Eye (tissue), 1 donor: ENCODE measurements around the gene MDN1.

Experiments used
- DNase-seq: peaks from one replicate; pipeline ENCODE4 v3.0.0-alpha.2; 2015

MDN1 gene

DNA sequence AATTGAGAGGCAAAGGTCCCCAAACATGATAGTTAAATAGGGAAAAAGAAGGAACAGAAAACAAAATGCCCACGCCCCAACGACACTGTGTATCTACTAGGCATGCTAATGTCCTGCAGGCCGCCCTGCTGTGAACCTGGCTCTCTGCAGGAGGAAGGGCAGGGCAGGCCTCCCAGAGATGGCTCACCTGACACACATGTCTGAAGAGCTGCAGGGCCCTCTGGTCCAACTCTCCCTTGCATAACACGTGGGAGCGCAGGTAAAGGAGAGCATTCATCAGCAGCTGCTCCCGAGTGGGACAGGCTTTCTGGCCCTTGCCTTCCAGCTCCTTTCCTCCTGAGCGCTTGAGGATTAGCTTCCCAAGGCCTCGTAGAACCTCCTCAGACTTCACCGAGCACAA, 127.3 kb downstream of the MDN1 start:
- no peak for DNase-seq

- no peak for DNase-seq
Observed at GRCh38 chr6:89690944-89691324, 128.7 kb downstream of the MDN1 start.

DNA sequence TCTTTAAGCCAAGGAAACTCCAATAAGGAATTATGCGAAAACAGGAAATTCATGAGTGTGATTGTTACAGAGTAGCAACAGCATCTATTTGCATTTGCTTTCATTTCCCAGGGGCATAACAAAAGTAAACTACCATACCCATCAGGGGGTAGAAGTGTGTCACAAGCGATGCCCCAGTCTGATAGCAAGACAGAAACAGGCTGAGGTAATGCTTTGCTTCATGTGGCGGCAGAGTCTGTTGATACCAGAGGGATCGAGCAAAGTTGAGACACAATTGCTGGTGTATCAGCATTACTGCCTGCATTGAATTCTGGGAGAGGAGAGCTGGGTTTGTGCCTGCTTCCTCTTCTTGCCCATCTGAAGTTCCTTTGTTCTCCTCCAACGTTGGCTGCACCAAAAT, 129.9 kb downstream of the MDN1 start:
- no peak for DNase-seq

DNA sequence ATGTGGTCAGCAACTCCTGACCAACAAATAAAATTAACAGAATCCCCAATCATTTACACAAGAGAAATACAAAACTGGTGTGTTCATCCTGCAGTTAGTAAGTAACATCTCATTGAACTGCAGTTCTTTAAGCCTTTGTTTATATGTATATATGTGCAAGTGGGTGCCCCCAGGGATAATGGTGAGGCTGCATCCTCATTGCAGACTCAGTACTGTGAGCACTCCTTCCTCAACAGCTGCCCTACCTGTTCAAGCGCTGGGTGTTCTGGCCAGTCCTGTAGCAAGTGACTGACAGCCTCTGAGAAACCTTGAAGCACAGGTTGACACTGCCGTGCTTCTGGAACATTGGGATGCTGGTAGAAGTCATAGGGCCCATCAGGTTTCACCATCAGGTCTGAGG, 131.3 kb downstream of the MDN1 start:
- DNase-seq = no peak

DNA sequence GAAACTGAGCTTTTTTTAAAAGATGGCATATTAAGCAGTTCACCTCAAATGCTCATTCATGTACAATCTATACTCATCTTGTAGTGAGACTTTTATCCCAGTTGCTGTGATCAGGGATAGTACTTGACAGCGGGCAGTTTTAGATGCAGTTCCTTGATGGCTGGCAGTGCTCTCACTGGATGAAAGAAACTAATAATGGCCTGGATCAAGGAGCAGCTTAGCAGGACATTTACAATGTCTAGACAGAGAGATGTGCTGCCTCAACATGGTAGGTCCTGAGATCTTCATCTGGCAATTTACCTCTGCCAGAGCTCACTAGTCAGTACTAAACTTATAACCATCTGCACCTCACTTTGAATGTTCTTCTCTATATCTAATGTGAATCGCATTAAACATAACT, 134.3 kb downstream of the MDN1 start:
- no peak for DNase-seq

DNA sequence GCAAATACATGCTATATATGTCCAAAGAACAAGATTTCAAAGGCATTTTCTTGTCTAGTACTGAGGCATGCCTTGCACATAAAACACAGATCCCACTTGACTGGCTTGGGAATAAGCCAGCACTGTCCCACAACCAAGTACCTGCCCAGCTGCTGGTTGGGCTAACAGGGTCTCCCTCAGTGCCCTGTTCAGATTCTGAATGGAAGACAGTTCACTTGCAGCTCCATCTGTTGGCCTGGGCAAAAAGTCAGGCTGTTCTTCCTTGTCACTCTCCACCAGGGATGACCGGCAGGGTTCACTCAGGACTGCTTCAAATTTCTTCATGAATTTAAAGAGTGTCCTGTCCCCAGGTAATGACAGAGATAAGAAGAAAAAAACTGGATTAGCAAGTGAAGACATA, 136.6 kb downstream of the MDN1 start:
- DNase-seq = no peak

GRCh38 chr6:89681983-89682564, 137.5 kb downstream of the MDN1 start:
- DNase-seq = no peak

DNA sequence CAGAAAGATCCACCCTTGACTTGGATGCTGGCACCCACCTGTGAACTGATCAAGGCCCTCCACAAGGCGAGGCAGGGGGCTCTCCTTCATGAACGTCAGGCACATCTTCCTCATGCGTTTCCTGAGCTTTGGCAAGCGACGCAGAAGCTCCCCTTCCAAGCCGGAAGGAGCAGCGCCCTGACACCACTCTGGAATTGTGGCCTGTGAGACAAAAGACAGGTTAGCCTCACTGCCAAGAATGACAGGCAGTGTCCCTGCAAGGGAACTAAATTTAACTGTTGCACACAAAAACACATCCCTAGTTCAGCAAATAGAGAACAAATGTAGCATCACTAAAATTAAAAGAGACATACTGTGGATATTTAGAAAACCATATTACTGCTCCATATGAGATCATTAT, 139.0 kb downstream of the MDN1 start:
- no peak for DNase-seq

GRCh38 chr6:89680150-89680549, 139.4 kb downstream of the MDN1 start:
- DNase-seq = no peak

GRCh38 chr6:89679215-89680120, 140.1 kb downstream of the MDN1 start:
- DNase-seq = no peak

DNA sequence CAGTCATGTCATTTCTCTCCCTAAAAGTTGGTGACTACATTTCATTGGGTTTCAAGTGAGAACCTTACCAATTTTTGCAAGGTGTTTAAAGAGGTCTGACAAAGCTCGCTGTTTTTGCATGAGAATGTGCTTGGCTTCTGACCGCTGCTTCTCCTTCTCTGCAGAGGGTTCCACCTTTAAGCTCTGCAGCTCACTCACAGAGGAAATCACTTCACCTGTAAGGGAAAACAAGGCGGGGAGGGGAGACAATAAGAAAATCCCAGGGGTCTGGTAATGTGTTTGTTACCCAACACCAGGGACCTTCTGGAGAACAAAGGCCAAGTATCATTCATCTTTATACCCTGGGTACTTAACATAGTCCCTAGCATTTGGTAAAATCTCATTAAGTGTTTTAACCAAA, 141.1 kb downstream of the MDN1 start:
- DNase-seq = no peak

- peak; percentile 22 for DNase-seq
Observed at GRCh38 chr6:89675949-89676748, 143.4 kb downstream of the MDN1 start.

DNA sequence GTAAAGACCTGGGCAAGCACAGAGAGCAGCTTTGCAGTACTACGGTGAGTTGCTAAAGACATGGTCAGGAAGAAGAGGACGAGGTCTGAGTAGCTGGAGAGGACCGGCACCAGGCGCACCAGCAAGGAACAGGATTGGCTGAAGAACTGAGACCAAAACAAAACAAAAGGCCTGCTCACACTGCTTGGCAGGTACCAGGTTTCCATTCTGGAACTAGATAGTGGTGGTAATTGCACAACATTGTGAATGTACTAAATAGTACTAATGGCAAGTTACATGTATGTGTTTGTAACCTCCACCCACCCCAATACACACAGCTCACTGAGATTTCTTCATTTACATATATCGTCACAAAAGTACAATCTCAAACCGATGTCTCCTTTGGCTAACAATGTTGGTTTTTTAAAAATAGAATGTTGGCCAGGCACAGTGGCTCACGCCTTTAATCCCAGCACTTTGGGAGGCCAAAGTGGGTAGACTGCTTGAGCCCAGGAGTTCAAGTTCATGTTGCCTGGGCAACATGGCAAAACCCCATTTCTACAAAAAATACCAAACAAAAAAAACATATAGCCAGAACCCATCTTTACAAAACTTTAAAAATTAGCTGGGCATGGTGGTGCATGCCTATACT, 148.5 kb downstream of the MDN1 start:
- DNase-seq = no peak

- DNase-seq = no peak
Observed at GRCh38 chr6:89669002-89669401, 150.6 kb downstream of the MDN1 start.

GRCh38 chr6:89667872-89668556, 151.6 kb downstream of the MDN1 start:
- peak; percentile 21 for DNase-seq

DNA sequence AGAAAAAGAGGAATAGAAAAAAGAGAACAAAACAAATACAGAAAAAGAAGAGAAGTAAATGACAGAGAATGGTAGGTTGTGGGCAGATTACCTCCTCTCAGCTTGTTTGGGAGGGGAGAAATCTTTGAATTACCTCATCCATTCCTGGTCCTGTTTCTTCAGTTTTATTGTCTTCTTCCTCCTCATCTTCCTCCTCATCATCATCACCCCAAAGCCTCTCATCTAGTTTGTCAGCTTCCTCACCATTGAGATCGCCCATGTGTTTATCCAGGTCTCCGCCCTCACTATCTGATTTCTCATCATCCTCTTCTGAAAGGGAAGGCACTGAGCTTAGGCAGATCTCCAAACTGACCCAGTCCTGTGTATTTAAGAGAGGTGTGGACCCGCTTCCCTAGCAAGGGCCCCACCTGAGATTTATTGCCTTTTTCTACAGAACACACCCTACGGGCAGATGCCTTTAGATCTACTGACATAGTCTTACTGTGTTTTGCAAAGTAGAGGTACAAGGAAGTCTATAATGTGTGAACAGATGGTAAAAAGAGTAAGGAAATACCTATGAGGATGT, 156.9 kb downstream of the MDN1 start:
- DNase-seq = no peak

DNA sequence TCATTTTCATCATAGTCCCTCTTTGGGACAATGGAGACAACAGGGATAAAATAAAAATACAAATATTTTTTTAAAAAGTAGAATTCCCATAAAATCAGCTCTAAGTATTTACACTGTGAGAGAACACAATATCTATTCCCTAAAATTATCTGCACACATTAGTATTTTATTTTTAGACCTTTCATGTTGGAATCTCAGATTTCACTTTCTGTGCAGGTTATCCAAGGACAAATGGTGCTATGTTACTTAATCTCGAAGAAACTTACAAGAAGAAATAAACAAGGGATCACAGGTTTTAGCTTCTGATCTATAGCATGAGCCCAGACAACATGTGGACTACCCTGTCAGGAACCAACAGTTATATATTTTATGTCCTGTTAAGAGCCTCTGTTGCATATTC, 158.0 kb downstream of the MDN1 start:
- DNase-seq = no peak

- peak; percentile 41 for DNase-seq
Observed at GRCh38 chr6:89660981-89661380, 158.6 kb downstream of the MDN1 start.

GRCh38 chr6:89657445-89658158, 162.0 kb downstream of the MDN1 start:
- DNase-seq = no peak

DNA sequence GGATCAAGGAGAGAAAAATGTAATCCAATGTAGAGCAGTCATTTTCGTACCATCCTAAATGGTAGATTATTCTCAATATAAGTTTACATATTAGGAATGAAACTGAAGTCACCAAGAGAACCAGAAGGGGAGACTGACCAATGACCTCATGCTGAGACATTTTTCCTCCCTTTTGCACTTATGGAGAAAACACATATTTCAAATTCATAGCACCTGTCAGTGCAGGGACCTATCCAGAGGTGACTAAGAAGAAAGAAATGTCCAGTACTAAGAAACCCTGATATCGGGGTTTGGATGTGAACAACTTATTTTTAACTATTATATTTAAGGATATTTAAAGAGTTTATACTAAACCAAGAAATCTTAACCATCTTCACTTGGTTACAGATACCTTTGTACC, 164.5 kb downstream of the MDN1 start:
- DNase-seq = no peak

GRCh38 chr6:89650579-89650978, 169.0 kb downstream of the MDN1 start:
- no peak for DNase-seq

GRCh38 chr6:89649682-89650081, 169.9 kb downstream of the MDN1 start:
- no peak for DNase-seq
